DND-41 (cell line): ENCODE data around the gene NLGN1.

ENCODE experiments used
- CTCF ChIP-seq: IDR thresholded peaks from 2 replicates; pipeline ENCODE4 v1.5.1; 2012; ENCODE audit warnings: borderline replicate concordance, low read length, moderate library complexity, mild to moderate bottlenecking; ENCODE audit not compliant: poor library complexity, severe bottlenecking; ENCODE audit errors: extremely low read depth
- EZH2 ChIP-seq: IDR thresholded peaks from 3 replicates; pipeline ENCODE4 v1.6.1; 2012; ENCODE audit warnings: borderline replicate concordance, low read depth, mild to moderate bottlenecking, moderate library complexity, low read length, inconsistent platforms; ENCODE audit not compliant: severe bottlenecking

- TF ChIP-seq CTCF (no peak), EZH2 (no peak)
Observed at GRCh38 chr3:173591401-173591800, 193.9 kb downstream of the NLGN1 start.
